GM12878 (cell line): ENCODE data around the gene DCBLD1. TPM values are rescaled to one million over a fixed set of nuclear protein-coding genes. Genes with fewer than 3 reads are reported as not detected.

Experiments used
- ATAC-seq: fragments of 200-7000 bp; cut with Tn5 transposase; 3 replicates; pipeline ENCODE4 v1.9.1; 2020; ENCODE audit warnings: mild to moderate bottlenecking, moderate library complexity
- BruUV-seq: library from RNA; stranded (reverse); fragments of 400-500 nt; replicated peaks from 2 replicates; lab custom pipeline; 2021; lab: Mats Ljungman, UMichigan
- CTCF ChIA-PET: fragments of 300-600 bp; sonication (Branson Sonifier 250); formaldehyde crosslinking; extraction: SDS; loops from one replicate; lab custom pipeline; 2021; ENCODE audit warnings: inconsistent platforms; lab: Yijun Ruan, JAX
- POLR2A ChIA-PET: fragments of 350-600 bp; formaldehyde crosslinking; extraction: SDS; loops from one replicate; lab custom pipeline; 2021; ENCODE audit warnings: inconsistent platforms; lab: Charles Lee
- RAD21 ChIA-PET: fragments of 300-600 bp; sonication (Branson Sonifier 250); formaldehyde crosslinking; loops from one replicate; lab custom pipeline; 2023; ENCODE audit warnings: antibody characterized with exemption; ENCODE audit not compliant: unreplicated experiment; lab: Charles Lee
- SMC1A ChIA-PET: fragments of 300-600 bp; sonication (Branson Sonifier 250); formaldehyde crosslinking; loops from one replicate; lab custom pipeline; 2023; ENCODE audit not compliant: unreplicated experiment, uncharacterized antibody; lab: Charles Lee
- DNase-seq: peaks from one replicate; pipeline ENCODE4 v3.0.0-alpha.2; 2011; ENCODE audit warnings: low read depth, low spot score
- FAIRE-seq: peaks from 3 replicates; lab custom pipeline; 2011; peaks lifted over from hg19 to GRCh38; lab: Jason Lieb, UNC
- H2AFZ ChIP-seq: 2 replicates; pipeline ENCODE4 v1.6.0; 2011; ENCODE audit warnings: low read depth, low read length, control low read depth; ENCODE audit not compliant: control insufficient read depth
- H3K27ac ChIP-seq: 2 replicates; pipeline ENCODE4 v1.5.1; 2011; ENCODE audit warnings: control low read depth; ENCODE audit not compliant: control insufficient read depth, insufficient read depth
- H3K27me3 ChIP-seq, 2 experiments: replicated peaks in 1 of 2; 2 replicates each; pipeline versions ENCODE4 v1.6.0 to v1.6.1; 2011; ENCODE audit warnings: low read length in 1 of 2; ENCODE audit not compliant: control insufficient read depth in 2 of 2, insufficient read depth in 2 of 2
- H3K36me3 ChIP-seq, 2 experiments: 2 replicates each; pipeline ENCODE4 v1.5.1; 2011; ENCODE audit warnings: low read length in 1 of 2; ENCODE audit not compliant: control insufficient read depth in 2 of 2, insufficient read depth in 2 of 2
- H3K4me1 ChIP-seq: 2 replicates; pipeline ENCODE4 v1.6.1; 2011; ENCODE audit warnings: mild to moderate bottlenecking, low read length, moderate library complexity, mixed read lengths; ENCODE audit not compliant: control insufficient read depth, insufficient read depth
- H3K4me2 ChIP-seq: 2 replicates; pipeline ENCODE4 v1.6.0; 2011; ENCODE audit warnings: control low read depth; ENCODE audit not compliant: control insufficient read depth, insufficient read depth
- H3K4me3 ChIP-seq: fragments of 200-600 bp; sonication (generic); 2 replicates; pipeline ENCODE4 v1.5.1; 2016
- H3K79me2 ChIP-seq: 2 replicates; pipeline ENCODE4 v1.6.0; 2011; ENCODE audit warnings: low read length; ENCODE audit not compliant: control insufficient read depth, insufficient read depth
- H3K9ac ChIP-seq: 2 replicates; pipeline ENCODE4 v1.8.0; 2011; ENCODE audit warnings: low read length, control low read depth, mixed read lengths; ENCODE audit not compliant: control insufficient read depth, insufficient read depth
- H3K9me3 ChIP-seq: replicated peaks from 3 replicates; pipeline ENCODE4 v1.5.1; 2011; ENCODE audit warnings: mild to moderate bottlenecking, low read length; ENCODE audit not compliant: control insufficient read depth, insufficient read depth
- H4K20me1 ChIP-seq: 2 replicates; pipeline ENCODE4 v1.6.0; 2011; ENCODE audit not compliant: control insufficient read depth, insufficient read depth
- CHD1 ChIP-seq: IDR thresholded peaks from 2 replicates; pipeline ENCODE4 v1.6.1; 2012; ENCODE audit warnings: low read depth, low read length, improper control_type of control experiment
- ETV6 ChIP-seq, 2 experiments: fragments of 450-650 bp in 1 of 2; IDR thresholded peaks in 1 of 2; conservative IDR thresholded peaks in 1 of 2; 2 replicates each; pipeline ENCODE4 v1.6.1; 2014; ENCODE audit warnings: antibody characterized with exemption in 1 of 2, borderline replicate concordance in 1 of 2, low read depth in 1 of 2, mild to moderate bottlenecking in 1 of 2, moderate library complexity in 1 of 2
- HDAC2 ChIP-seq: fragments of 200-600 bp; sonication (generic); IDR thresholded peaks from 2 replicates; pipeline ENCODE4 v1.6.1; 2017
- IKZF1 ChIP-seq: fragments of 450-650 bp; conservative IDR thresholded peaks from 2 replicates; pipeline ENCODE4 v1.6.1; 2017; ENCODE audit warnings: antibody characterized with exemption, mild to moderate bottlenecking
- KDM1A ChIP-seq: fragments of 200-600 bp; sonication (generic); IDR thresholded peaks from 2 replicates; pipeline ENCODE4 v1.6.1; 2016; ENCODE audit warnings: borderline replicate concordance
- NR2F1 ChIP-seq: fragments of 450-650 bp; conservative IDR thresholded peaks from 2 replicates; pipeline ENCODE4 v1.6.1; 2017; ENCODE audit warnings: mild to moderate bottlenecking
- PML ChIP-seq: IDR thresholded peaks from 2 replicates; pipeline ENCODE4 v1.6.1; 2012; ENCODE audit warnings: low read length, inconsistent platforms
- RB1 ChIP-seq: fragments of 450-650 bp; formaldehyde crosslinking; IDR thresholded peaks from 2 replicates; pipeline ENCODE4 v1.6.1; 2017; ENCODE audit warnings: mild to moderate bottlenecking, borderline replicate concordance
- TCF3 ChIP-seq: IDR thresholded peaks from 2 replicates; pipeline ENCODE4 v1.6.1; 2012; ENCODE audit warnings: low read depth, mild to moderate bottlenecking, low read length, borderline replicate concordance; ENCODE audit not compliant: insufficient read depth
- USF2 ChIP-seq: IDR thresholded peaks from 2 replicates; pipeline ENCODE4 v1.6.1; 2011; ENCODE audit warnings: low read depth, low read length, improper control_type of control experiment, borderline replicate concordance
- YY1 ChIP-seq: IDR thresholded peaks from 2 replicates; pipeline ENCODE4 v1.6.1; 2011; ENCODE audit warnings: low read depth, mild to moderate bottlenecking, low read length
- ZNF274 ChIP-seq: IDR thresholded peaks from one replicate; pipeline ENCODE4 v1.8.0; 2011; ENCODE audit not compliant: insufficient read length, insufficient read depth
- ZNF622 ChIP-seq: fragments of 450-650 bp; IDR thresholded peaks from 2 replicates; pipeline ENCODE4 v1.6.1; 2017; ENCODE audit warnings: mild to moderate bottlenecking, inconsistent platforms
- WGBS: methylation state at CpG from one replicate; pipeline ENCODE4 v1.1.6; 2016; ENCODE audit warnings: low lambda C conversion rate; ENCODE audit not compliant: insufficient replicate concordance, insufficient coverage; ENCODE audit errors: missing lambda C conversion rate; 5-methylcytosine and 5-hydroxymethylcytosine counted together
- in situ Hi-C: fragments of 300-500 bp; cut with MboI; formaldehyde crosslinking; loops from 9 replicates; pipeline ENCODE4 v1.14.3; 2018; ENCODE audit warnings: mixed read lengths
- intact Hi-C: fragments of 100-400 bp; cut with micrococcal nuclease; formaldehyde crosslinking; loops from one replicate; pipeline ENCODE4 v1.14.2; 2022; ENCODE audit not compliant: unreplicated experiment
- polyA plus RNA-seq, 11 experiments: library from polyadenylated mRNA; depleted of rRNA in 4 of 11; unstranded in 6 of 11; stranded (reverse) in 5 of 11; fragments of >200 nt; fragmentation: Nextera tagmentation in 4 of 11; fragmentation: Illumina TruSeq in 1 of 11; extraction: Ambion mirVana in 4 of 11; extraction: Trizol in 1 of 11; gene quantifications; 1 replicate in 1 of 11; 2 replicates in 10 of 11; pipeline versions ENCODE4 v1.2.1 to v1.2.3, GENCODE V29; 2011 to 2016; ENCODE audit warnings: inconsistent platforms in 2 of 11, missing spikeins in 2 of 11, low read depth in 1 of 11
- total RNA-seq, 4 experiments: library from RNA; depleted of rRNA in 3 of 4; stranded (reverse); fragments of >200 nt in 3 of 4; fragmentation: Illumina TruSeq in 1 of 4; extraction: Trizol in 1 of 4; gene quantifications; 2 replicates each; pipeline versions ENCODE4 v1.2.1 to v1.2.3, GENCODE V29; 2013 to 2021

DCBLD1 gene
- total and polyA plus RNA-seq, 10 of the 15 experiments (the other 5 are each of a cell fraction or from before 2014, with no cell fraction given): 0.92 to 9.2 (median 8.3) TPM

- no peak for ATAC-seq
- 76% methylated on average over 5 of the region's 5 CpGs for WGBS
- Histone ChIP-seq H3K9me3 (no peaks in the 10 kb centered on the region), H3K79me2 (no peaks in the 10 kb centered on the region), H3K27me3 (no peaks in the 10 kb centered on the region), H4K20me1 (no peaks in the 10 kb centered on the region), H3K27ac (no peak overlapping the region), H3K4me1 (no peaks in the 10 kb centered on the region), H3K36me3 (no peaks in the 10 kb centered on the region), H3K9ac (no peak overlapping the region), H3K4me3 (no peak overlapping the region), H2AFZ (no peak overlapping the region), H3K4me2 (no peak overlapping the region)
- POLR2A ChIA-PET: no interaction called here
- BruUV-seq: no TSS peak
- TF ChIP-seq YY1 (no peak), TCF3 (no peak), ZNF622 (no peak), NR2F1 (no peak), KDM1A (no peak), IKZF1 (no peak), HDAC2 (no peak), ZNF274 (no peak), PML (no peak), CHD1 (no peak), USF2 (no peak), ETV6 (conservative IDR thresholded peaks at IDR 0.05 in 1 of 2, IDR thresholded peaks at IDR 0.05 in 1 of 2; ENCODE audit: borderline replicate concordance in 1 of 2, low read depth in 1 of 2) (no peak), RB1 (no peak)
- intact Hi-C loops: no loop called here
- no peak for FAIRE-seq
- in situ Hi-C loops: no loop called here
- DNase-seq: no peak
- CTCF ChIA-PET: interaction anchor here (0.9 to 1.4 kb wide), 4 partner anchors 24 to 82 kb away, joined by 3 to 6 read pairs (median 3); no protein-coding TSS in a partner anchor
- SMC1A ChIA-PET: interaction anchor here (0.8 to 1.2 kb wide), 4 partner anchors 22 to 59 kb away, joined by 3 to 4 read pairs (median 3); no protein-coding TSS in a partner anchor
- RAD21 ChIA-PET: no interaction called here
Observed at GRCh38 chr6:117531809-117532725, 49.6 kb downstream of the DCBLD1 start.
